H1 (cell line): ENCODE measurements around the gene KIAA0513. TPM values are rescaled to one million over a fixed set of nuclear protein-coding genes. Genes with fewer than 3 reads are reported as not detected.

Source experiments
- CTCF ChIA-PET: fragments of 300-600 bp; sonication (Branson Sonifier 250); formaldehyde crosslinking; loops from one replicate; lab custom pipeline; 2021; ENCODE audit not compliant: partially characterized antibody; lab: Charles Lee
- POLR2A ChIA-PET: fragments of 300-600 bp; sonication (Branson Sonifier 250); formaldehyde crosslinking; loops from one replicate; lab custom pipeline; 2021; ENCODE audit warnings: inconsistent platforms; ENCODE audit not compliant: partially characterized antibody; lab: Charles Lee
- DNase-seq, 2 experiments: peaks; one replicate each; pipeline versions ENCODE4 v3.0.0 to v3.0.0-alpha.2; 2010 to 2022; ENCODE audit warnings: low spot score in 2 of 2, low read depth in 1 of 2, mixed read lengths in 1 of 2
- FAIRE-seq: peaks from 2 replicates; lab custom pipeline; 2011; peaks lifted over from hg19 to GRCh38; lab: Jason Lieb, UNC
- H2AFZ ChIP-seq: 2 replicates; pipeline ENCODE4 v1.8.1; 2012; ENCODE audit warnings: low read length, inconsistent platforms
- H2AK5ac ChIP-seq: 2 replicates; pipeline ENCODE4 v1.6.1; 2013; ENCODE audit warnings: low read depth, low read length
- H2BK120ac ChIP-seq: replicated peaks from 2 replicates; pipeline ENCODE3; 2013; ENCODE audit warnings: low read depth, low read length, inconsistent platforms
- H2BK12ac ChIP-seq: 2 replicates; pipeline ENCODE4 v1.6.1; 2013; ENCODE audit warnings: low read depth, low read length
- H2BK15ac ChIP-seq: 2 replicates; pipeline ENCODE4 v1.6.1; 2013; ENCODE audit warnings: low read length
- H2BK20ac ChIP-seq: 2 replicates; pipeline ENCODE4 v1.6.1; 2013; ENCODE audit warnings: low read length
- H2BK5ac ChIP-seq: 2 replicates; pipeline ENCODE4 v1.6.1; 2013; ENCODE audit warnings: low read depth, low read length
- H3K14ac ChIP-seq: 2 replicates; pipeline ENCODE4 v1.6.1; 2013; ENCODE audit warnings: inconsistent platforms; ENCODE audit not compliant: insufficient read length
- H3K18ac ChIP-seq: 2 replicates; pipeline ENCODE4 v1.6.1; 2013; ENCODE audit warnings: low read length; ENCODE audit errors: extremely low read depth
- H3K23ac ChIP-seq: 2 replicates; pipeline ENCODE4 v1.6.1; 2013; ENCODE audit warnings: inconsistent platforms; ENCODE audit not compliant: insufficient read length
- H3K23me2 ChIP-seq: 2 replicates; pipeline ENCODE4 v1.6.1; 2013; ENCODE audit warnings: low read depth, low read length
- H3K27ac ChIP-seq: 2 replicates; pipeline ENCODE4 v1.6.1; 2011; ENCODE audit warnings: low read depth, low read length, inconsistent platforms
- H3K27me3 ChIP-seq, 4 experiments: replicated peaks in 1 of 4; 1 replicate in 1 of 4; 2 replicates in 3 of 4; pipeline versions ENCODE4 v1.6.1 to v1.8.1; 2011 to 2013; ENCODE audit warnings: low read length in 3 of 4, mild to moderate bottlenecking in 3 of 4, inconsistent platforms in 2 of 4, mixed read lengths in 2 of 4, moderate library complexity in 1 of 4; ENCODE audit not compliant: control insufficient read depth in 3 of 4, insufficient read depth in 3 of 4; ENCODE audit errors: extremely low read depth in 1 of 4
- H3K36me3 ChIP-seq, 4 experiments: 2 replicates each; pipeline versions ENCODE4 v1.6.1 to v1.8.1; 2011 to 2013; ENCODE audit warnings: mild to moderate bottlenecking in 4 of 4, low read length in 3 of 4, moderate library complexity in 2 of 4, control low read depth in 1 of 4, inconsistent platforms in 1 of 4; ENCODE audit not compliant: insufficient read depth in 4 of 4, control insufficient read depth in 2 of 4
- H3K4ac ChIP-seq: replicated peaks from 2 replicates; pipeline ENCODE3; 2013; ENCODE audit warnings: low read length, low read depth, mixed read lengths, inconsistent platforms; ENCODE audit not compliant: insufficient read length
- H3K4me1 ChIP-seq, 4 experiments: replicated peaks in 1 of 4; 1 replicate in 1 of 4; 2 replicates in 3 of 4; pipeline versions ENCODE4 v1.6.1 to v1.8.1; 2011 to 2013; ENCODE audit warnings: low read length in 3 of 4, inconsistent platforms in 2 of 4, mixed read lengths in 1 of 4; ENCODE audit not compliant: insufficient read depth in 4 of 4, control insufficient read depth in 3 of 4
- H3K4me2 ChIP-seq, 2 experiments: 2 replicates each; pipeline versions ENCODE4 v1.6.1 to v1.8.1; 2011 to 2013; ENCODE audit warnings: low read depth in 2 of 2, low read length in 2 of 2, control low read depth in 1 of 2, inconsistent platforms in 1 of 2, mild to moderate bottlenecking in 1 of 2; ENCODE audit not compliant: insufficient read depth in 1 of 2
- H3K4me3 ChIP-seq, 4 experiments: fragments of 200-600, 300-600 bp in 1 of 4; sonication (generic), shearing (Covaris generic), sonication (Bioruptor Twin) in 1 of 4; 2 replicates each; pipeline versions ENCODE4 v1.5.1 to v1.8.1; 2011 to 2016; ENCODE audit warnings: low read length in 4 of 4, low read depth in 3 of 4, control low read depth in 2 of 4, inconsistent platforms in 2 of 4, mild to moderate bottlenecking in 2 of 4, mixed read lengths in 1 of 4, moderate library complexity in 1 of 4; ENCODE audit not compliant: insufficient read depth in 2 of 4; ENCODE audit errors: extremely low read depth in 1 of 4
- H3K56ac ChIP-seq: replicated peaks from 2 replicates; pipeline ENCODE3; 2013; ENCODE audit warnings: low read depth, mild to moderate bottlenecking, mixed read lengths, low read length, inconsistent platforms; ENCODE audit not compliant: insufficient read length
- H3K79me1 ChIP-seq: 2 replicates; pipeline ENCODE4 v1.6.1; 2013; ENCODE audit warnings: low read depth, low read length, control low read depth
- H3K79me2 ChIP-seq, 2 experiments: 2 replicates each; pipeline versions ENCODE4 v1.6.1 to v1.8.1; 2012 to 2013; ENCODE audit warnings: low read length in 2 of 2, mild to moderate bottlenecking in 2 of 2, inconsistent platforms in 1 of 2; ENCODE audit not compliant: insufficient read depth in 2 of 2, control insufficient read depth in 1 of 2
- H3K9ac ChIP-seq, 4 experiments: replicated peaks in 1 of 4; 1 replicate in 1 of 4; 2 replicates in 3 of 4; pipeline versions ENCODE4 v1.6.1 to v1.8.1; 2011 to 2013; ENCODE audit warnings: low read depth in 3 of 4, low read length in 3 of 4, control low read depth in 2 of 4, mild to moderate bottlenecking in 2 of 4, moderate library complexity in 2 of 4, inconsistent platforms in 1 of 4; ENCODE audit errors: extremely low read depth in 1 of 4
- H3K9me3 ChIP-seq, 2 experiments: 2 replicates each; pipeline versions ENCODE4 v1.6.1 to v1.8.1; 2012 to 2013; ENCODE audit warnings: mild to moderate bottlenecking in 2 of 2, moderate library complexity in 2 of 2, control low read depth in 1 of 2, inconsistent platforms in 1 of 2, low read depth in 1 of 2, low read length in 1 of 2, mixed read lengths in 1 of 2; ENCODE audit not compliant: insufficient read depth in 2 of 2
- H4K20me1 ChIP-seq, 2 experiments: replicated peaks in 1 of 2; 2 replicates each; pipeline versions ENCODE3 to v1.8.1; 2011 to 2013; ENCODE audit warnings: inconsistent platforms in 2 of 2, low read length in 2 of 2, mild to moderate bottlenecking in 1 of 2; ENCODE audit not compliant: insufficient read depth in 2 of 2, control insufficient read depth in 1 of 2
- H4K5ac ChIP-seq: 2 replicates; pipeline ENCODE4 v1.6.1; 2013; ENCODE audit warnings: low read length, low read depth, mixed read lengths, inconsistent platforms; ENCODE audit not compliant: insufficient read length
- H4K8ac ChIP-seq: 2 replicates; pipeline ENCODE4 v1.8.0; 2013; ENCODE audit warnings: mild to moderate bottlenecking, moderate library complexity, low read length, inconsistent platforms; ENCODE audit not compliant: insufficient read depth; ENCODE audit errors: extremely low read depth
- H4K91ac ChIP-seq: replicated peaks from 2 replicates; pipeline ENCODE3; 2013; ENCODE audit warnings: low read length, mixed read lengths, inconsistent platforms; ENCODE audit not compliant: insufficient read length
- ASH2L ChIP-seq: fragments of 200-600, 300-600 bp; sonication (generic); IDR thresholded peaks from one replicate; pipeline ENCODE4 v1.7.1; 2017; ENCODE audit warnings: low read length
- BCL11A ChIP-seq, 2 experiments: IDR thresholded peaks; one replicate each; pipeline ENCODE4 v1.6.1; 2011; ENCODE audit warnings: low read depth in 2 of 2, low read length in 2 of 2, mild to moderate bottlenecking in 2 of 2
- CTBP2 ChIP-seq: IDR thresholded peaks from 2 replicates; pipeline ENCODE4 v1.7.0; 2011; ENCODE audit warnings: borderline replicate concordance, mild to moderate bottlenecking, moderate library complexity, mixed read lengths, low read length; ENCODE audit not compliant: insufficient read depth, insufficient read length
- E2F6 ChIP-seq: IDR thresholded peaks from 2 replicates; pipeline ENCODE4 v1.6.1; 2012; ENCODE audit warnings: inconsistent platforms
- EGR1 ChIP-seq: IDR thresholded peaks from 2 replicates; pipeline ENCODE4 v1.6.1; 2011; ENCODE audit warnings: low read depth, low read length, borderline replicate concordance
- FOSL1 ChIP-seq: IDR thresholded peaks from 2 replicates; pipeline ENCODE4 v1.6.1; 2011; ENCODE audit warnings: mild to moderate bottlenecking, low read depth, low read length, moderate library complexity; ENCODE audit not compliant: insufficient read depth
- GABPA ChIP-seq: IDR thresholded peaks from 2 replicates; pipeline ENCODE4 v1.6.1; 2011; ENCODE audit warnings: mild to moderate bottlenecking, low read length, moderate library complexity, borderline replicate concordance; ENCODE audit not compliant: insufficient read depth
- HDAC2 ChIP-seq, 2 experiments: fragments of 300-600 bp in 1 of 2; sonication (generic) in 1 of 2; IDR thresholded peaks; 2 replicates each; pipeline ENCODE4 v1.6.1; 2011 to 2012; ENCODE audit warnings: low read depth in 2 of 2, low read length in 2 of 2, mild to moderate bottlenecking in 2 of 2, moderate library complexity in 2 of 2, borderline replicate concordance in 1 of 2, inconsistent platforms in 1 of 2
- JUN ChIP-seq: IDR thresholded peaks from 2 replicates; pipeline ENCODE4 v1.6.1; 2011; ENCODE audit warnings: low read depth, mild to moderate bottlenecking, improper control_type of control experiment, low read length
- KDM4A ChIP-seq: IDR thresholded peaks from one replicate; pipeline ENCODE4 v1.7.1; 2012; ENCODE audit warnings: low read depth, mild to moderate bottlenecking, moderate library complexity, low read length, inconsistent platforms; ENCODE audit not compliant: severe bottlenecking
- MAX ChIP-seq: IDR thresholded peaks from 2 replicates; pipeline ENCODE4 v1.6.1; 2012; ENCODE audit warnings: inconsistent platforms
- RBBP5 ChIP-seq: IDR thresholded peaks from 2 replicates; pipeline ENCODE4 v1.7.1; 2012; ENCODE audit warnings: low read depth, mild to moderate bottlenecking, inconsistent platforms, low read length, moderate library complexity, borderline replicate concordance
- WGBS, 2 experiments: shearing (Covaris generic) in 1 of 2; methylation state at CpG; one replicate each; pipeline versions ENCODE4 v1.1.6 to v1.1.7; 2013 to 2015; ENCODE audit warnings: low lambda C conversion rate in 2 of 2, mixed read lengths in 2 of 2, inconsistent platforms in 1 of 2, low coverage in 1 of 2, missing lambda C conversion rate in 1 of 2; ENCODE audit not compliant: insufficient replicate concordance in 2 of 2, insufficient coverage in 1 of 2, insufficient read length in 1 of 2; ENCODE audit errors: extremely low coverage in 1 of 2, missing lambda C conversion rate in 1 of 2; 5-methylcytosine and 5-hydroxymethylcytosine counted together
- polyA plus RNA-seq, 7 experiments: library from polyadenylated mRNA; depleted of rRNA in 3 of 7; stranded (reverse) in 5 of 7; unstranded in 2 of 7; fragments of >200 nt in 5 of 7; fragments of 200-250 nt in 2 of 7; gene quantifications; 1 replicate in 5 of 7; 2 replicates in 1 of 7; 4 replicates in 1 of 7; pipeline versions ENCODE4 v1.2.1 to v1.2.3, GENCODE V29; 2011 to 2013; ENCODE audit warnings: missing spikeins in 2 of 7, mixed read lengths in 2 of 7
- total RNA-seq: library from RNA; stranded (reverse); fragmentation: NEBNext Ultra II Directional; extraction: Animal tissue kit (Norgen Biotek cat#: 25700); gene quantifications from 2 replicates; pipeline ENCODE4 v1.2.1, GENCODE V29; 2021

The KIAA0513 gene
- total and polyA plus RNA-seq, 2 of the 8 experiments (the other 6 are each of a cell fraction or from before 2014, with no cell fraction given), result 2.1 to 6.1 TPM

- POLR2A ChIA-PET, result interaction anchor here (1.0 kb wide), 1 partner anchor 13 kb away, joined by 3 read pairs; no protein-coding TSS in a partner anchor
- Histone ChIP-seq H3K23ac (no peak overlapping the region), H4K5ac (no peak overlapping the region), H2BK15ac (no peak overlapping the region), H3K36me3 (no peaks in the 10 kb centered on the region), H3K4ac (no peak overlapping the region), H3K79me1 (no peaks in the 10 kb centered on the region), H3K9ac (no peak overlapping the region), H3K18ac (no peak overlapping the region), H3K4me3 (no peak overlapping the region), H3K4me2 (no peak overlapping the region), H3K14ac (no peak overlapping the region), H3K27me3 (no peaks in the 10 kb centered on the region), H3K9me3 (no peaks in the 10 kb centered on the region; a peak in 1 of 4 replicates), H2AK5ac (no peak overlapping the region), H3K56ac (no peak overlapping the region), H2AFZ (no peak overlapping the region), H3K27ac (no peak overlapping the region), H4K8ac (no peak overlapping the region), H2BK120ac (no peak overlapping the region), H2BK20ac (no peak overlapping the region), H2BK5ac (no peak overlapping the region), H4K91ac (no peak overlapping the region), H3K23me2 (no peaks in the 10 kb centered on the region), H3K4me1 (peaks cover 0 to 11% (median 2%) of the 10 kb centered on the region in 4 experiments; a peak in 4 of 7 replicates), H2BK12ac (no peak overlapping the region), H4K20me1 (no peaks in the 10 kb centered on the region), H3K79me2 (no peaks in the 10 kb centered on the region)
- 86% methylated on average over 10 of the region's 12 CpGs; no CpG with 5 or more reads in 1 of the 2 experiments for WGBS, 2 experiments
- CTCF ChIA-PET, result interaction anchor here (0.7 to 1.5 kb wide), 11 partner anchors 9 to 475 kb away, joined by 3 to 6 read pairs (median 4); no protein-coding TSS in a partner anchor
- FAIRE-seq, result no peak
- DNase-seq, result no peak
- no peak for TF ChIP-seq ASH2L
- no peak for TF ChIP-seq BCL11A (IDR thresholded peaks at IDR 0.05; ENCODE audit: low read depth in 2 of 2, low read length in 2 of 2)
- TF ChIP-seq CTBP2, result no peak
- TF ChIP-seq KDM4A, result no peak
- TF ChIP-seq FOSL1, result no peak
- no peak for TF ChIP-seq MAX
- no peak for TF ChIP-seq GABPA
- no peak for TF ChIP-seq EGR1
- no peak for TF ChIP-seq HDAC2 (IDR thresholded peaks at IDR 0.05; ENCODE audit: borderline replicate concordance in 1 of 2, low read depth in 2 of 2, low read length in 2 of 2)
- no peak for TF ChIP-seq E2F6
- no peak for TF ChIP-seq RBBP5
- no peak for TF ChIP-seq JUN
Observed at GRCh38 chr16:85140455-85141012, 112.9 kb downstream of the KIAA0513 start.
